Measurements from ENCODE around the gene FAM20B.

The FAM20B gene

DNA sequence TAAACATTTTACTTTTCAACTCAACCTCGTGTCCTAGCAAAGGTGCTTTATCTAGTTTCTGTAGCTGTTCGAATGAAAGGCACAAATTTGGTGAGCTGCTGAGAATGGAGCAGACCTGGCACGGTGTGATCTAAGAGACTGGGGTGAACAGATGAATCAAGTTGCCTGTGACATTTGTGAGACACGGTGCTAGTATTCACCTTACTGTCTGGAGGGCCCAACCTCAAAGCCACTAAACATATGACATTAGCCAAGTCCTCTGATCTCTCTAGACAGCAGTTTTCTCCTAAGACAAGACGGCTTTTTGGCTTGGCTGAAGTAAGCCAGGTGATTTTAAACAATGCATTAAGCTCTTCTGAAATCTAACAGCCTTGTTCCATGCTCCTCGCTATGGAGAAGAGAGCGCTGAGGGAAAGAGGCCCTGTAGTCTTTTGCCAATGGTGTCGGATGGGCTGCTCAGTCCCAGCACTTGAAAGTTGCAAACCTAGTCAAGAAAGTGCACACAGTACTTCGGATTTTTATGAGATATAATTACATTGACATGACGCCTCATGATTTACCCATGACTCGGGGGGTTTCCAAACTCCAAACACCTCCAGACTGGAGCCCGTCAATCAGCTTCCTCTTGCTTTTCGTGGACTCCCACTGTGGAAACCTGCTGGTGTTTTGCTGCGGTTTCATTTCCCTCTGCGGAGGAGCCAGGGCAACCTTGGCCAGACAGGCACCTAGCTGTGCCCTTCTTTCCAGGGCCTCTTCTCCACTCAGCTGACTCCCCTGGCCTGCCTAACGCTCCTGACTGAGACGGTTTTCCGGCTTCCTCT, 55.4 kb downstream of the FAM20B start:
- Histone ChIP-seq H3K79me2 (ENCODE audit: control insufficient read depth, insufficient read depth, low read length) (no peaks in the 10 kb centered on the region), H2BK120ac (ENCODE audit: low read depth, low read length) (no peak overlapping the region), H3K4me2 (ENCODE audit: low read length) (peak overlapping the region; percentile 84), H3K27ac (ENCODE audit: low read depth, low read length) (peak overlapping the region; percentile 13), H3K23ac (ENCODE audit: low read length) (no peak overlapping the region), H4K8ac (ENCODE audit: low read depth, low read length) (no peak overlapping the region), H3K4me1 (ENCODE audit: control insufficient read depth, low read depth, low read length) (peaks cover 2% of the 10 kb centered on the region), H3K9ac (ENCODE audit: low read length) (peak overlapping the region; percentile 47), H3K4ac (ENCODE audit: low read depth, low read length) (no peak overlapping the region), H3K27me3 (ENCODE audit: insufficient read depth, low read length, poor library complexity) (no peaks in the 10 kb centered on the region), H3K36me3 (ENCODE audit: control insufficient read depth, insufficient read depth, low read length) (no peaks in the 10 kb centered on the region), H3K18ac (ENCODE audit: low read length) (no peak overlapping the region), H2BK5ac (ENCODE audit: low read length) (no peak overlapping the region), H3K79me1 (ENCODE audit: low read length) (peaks cover 8% of the 10 kb centered on the region), H3K4me3 (ENCODE audit: low read length) (no peak overlapping the region), H3K56ac (ENCODE audit: low read length) (peak overlapping the region; percentile 84), H4K5ac (ENCODE audit: low read length) (no peak overlapping the region), H2AK5ac (ENCODE audit: low read length) (no peak overlapping the region), H2BK15ac (replicated peaks; ENCODE audit: low read depth) (no peak overlapping the region)
- no peak for DNase-seq
- no CpG with 5 or more reads among the region's 18 CpGs for WGBS (ENCODE audit: extremely low coverage, insufficient coverage, low lambda C conversion rate)

DNA sequence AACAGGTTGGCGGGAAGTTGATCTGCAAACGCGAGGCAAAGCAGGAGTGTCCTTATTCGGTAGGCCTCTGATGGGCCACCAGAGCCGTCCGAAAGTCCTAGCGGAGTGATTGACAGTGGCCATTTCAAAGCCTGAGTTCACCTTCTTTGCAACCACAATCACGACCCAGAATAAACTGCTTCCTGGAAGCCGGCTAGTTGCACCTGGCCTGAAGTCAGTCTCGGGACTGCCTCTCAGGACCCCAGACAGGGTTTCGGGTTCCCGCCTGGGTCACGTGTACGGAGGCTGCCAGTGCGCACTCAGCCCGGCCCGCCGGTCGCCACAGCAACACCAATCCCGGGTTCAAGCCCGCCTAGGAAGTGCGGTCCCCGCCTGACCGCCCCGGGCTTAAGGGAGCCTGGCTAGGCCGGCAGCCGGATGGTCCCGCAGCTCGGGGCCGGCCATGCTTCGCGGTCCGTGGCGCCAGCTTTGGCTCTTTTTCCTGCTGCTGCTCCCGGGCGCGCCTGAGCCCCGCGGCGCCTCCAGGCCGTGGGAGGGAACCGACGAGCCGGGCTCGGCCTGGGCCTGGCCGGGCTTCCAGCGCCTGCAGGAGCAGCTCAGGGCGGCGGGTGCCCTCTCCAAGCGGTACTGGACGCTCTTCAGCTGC, 56.1 kb downstream of the FAM20B start, which contains the start of gene TOR3A:
Gene TOR3A (plus strand): TSS at position 384 of the 646 bp plus-strand sequence. CDS start 59 bp downstream, at position 443.
- Histone ChIP-seq H3K36me3 (ENCODE audit: control insufficient read depth, insufficient read depth, low read length) (no peaks in the 10 kb centered on the region), H3K4ac (ENCODE audit: low read depth, low read length) (peak within 1 kb of the TSS; percentile 7), H4K5ac (ENCODE audit: low read length) (no peak within 1 kb of the TSS), H3K79me2 (ENCODE audit: control insufficient read depth, insufficient read depth, low read length) (no peaks in the 10 kb centered on the region), H2BK5ac (ENCODE audit: low read length) (no peak within 1 kb of the TSS), H3K18ac (ENCODE audit: low read length) (peak within 1 kb of the TSS; percentile 71), H2AK5ac (ENCODE audit: low read length) (no peak within 1 kb of the TSS), H3K23ac (ENCODE audit: low read length) (peak within 1 kb of the TSS; percentile 94), H3K27ac (ENCODE audit: low read depth, low read length) (peak within 1 kb of the TSS; percentile 86), H3K79me1 (ENCODE audit: low read length) (peaks cover 8% of the 10 kb centered on the region), H3K4me1 (ENCODE audit: control insufficient read depth, low read depth, low read length) (peaks cover 2% of the 10 kb centered on the region), H2BK15ac (replicated peaks; ENCODE audit: low read depth) (no peak within 1 kb of the TSS), H4K8ac (ENCODE audit: low read depth, low read length) (peak within 1 kb of the TSS; percentile 97), H3K9ac (ENCODE audit: low read length) (peak within 1 kb of the TSS; percentile 91), H3K27me3 (ENCODE audit: insufficient read depth, low read length, poor library complexity) (no peaks in the 10 kb centered on the region), H3K56ac (ENCODE audit: low read length) (peak within 1 kb of the TSS; percentile 97), H3K4me2 (ENCODE audit: low read length) (peak within 1 kb of the TSS; percentile 84), H3K4me3 (ENCODE audit: low read length) (peak within 1 kb of the TSS; percentile 73), H2BK120ac (ENCODE audit: low read depth, low read length) (no peak within 1 kb of the TSS)
- peak; percentile 95 for DNase-seq
- WGBS (ENCODE audit: extremely low coverage, insufficient coverage, low lambda C conversion rate) = no CpG with 5 or more reads among the region's 51 CpGs

DNA sequence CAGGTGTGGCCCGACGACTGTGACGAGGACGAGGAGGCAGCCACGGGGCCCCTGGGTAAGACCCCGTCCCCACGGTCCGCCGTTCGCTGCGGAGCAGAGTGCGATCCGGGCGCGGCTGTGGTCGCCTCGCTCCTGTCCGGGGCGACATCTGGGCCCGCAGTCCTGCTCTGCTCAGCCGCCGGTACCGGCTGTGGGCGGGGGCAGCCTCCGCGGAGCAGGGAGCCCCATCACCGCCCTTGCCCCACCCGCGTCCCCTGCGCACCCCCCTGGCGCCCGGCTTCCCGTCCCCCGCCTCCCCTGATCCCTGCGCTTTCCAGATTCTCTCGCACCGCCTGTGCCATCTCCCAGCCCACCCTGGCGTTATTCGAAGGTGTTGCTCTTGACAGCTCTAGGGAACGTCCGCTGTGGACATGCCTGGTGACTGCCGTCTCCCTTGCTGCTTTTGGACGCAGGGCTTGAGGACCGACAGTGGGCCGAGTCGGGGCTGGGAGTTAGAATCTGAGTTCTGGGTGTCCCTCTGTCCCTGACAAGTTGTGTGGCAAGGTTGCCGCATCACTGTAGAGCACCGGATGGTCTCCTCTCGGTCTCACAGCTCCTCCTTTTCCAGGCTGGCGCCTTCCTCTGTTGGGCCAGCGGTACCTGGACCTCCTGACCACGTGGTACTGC, 56.8 kb downstream of the FAM20B start:
- WGBS (ENCODE audit: extremely low coverage, insufficient coverage, low lambda C conversion rate) = no CpG with 5 or more reads among the region's 52 CpGs
- Histone ChIP-seq H2BK15ac (replicated peaks; ENCODE audit: low read depth) (no peak overlapping the region), H3K79me1 (ENCODE audit: low read length) (peaks cover 8% of the 10 kb centered on the region), H2BK5ac (ENCODE audit: low read length) (no peak overlapping the region), H2AK5ac (ENCODE audit: low read length) (no peak overlapping the region), H3K23ac (ENCODE audit: low read length) (peak overlapping the region; percentile 94), H4K8ac (ENCODE audit: low read depth, low read length) (peak overlapping the region; percentile 97), H3K4ac (ENCODE audit: low read depth, low read length) (peak overlapping the region; percentile 7), H3K27ac (ENCODE audit: low read depth, low read length) (peak overlapping the region; percentile 86), H4K5ac (ENCODE audit: low read length) (no peak overlapping the region), H3K4me2 (ENCODE audit: low read length) (peak overlapping the region; percentile 63), H3K4me3 (ENCODE audit: low read length) (peak overlapping the region; percentile 73), H3K56ac (ENCODE audit: low read length) (peak overlapping the region; percentile 97), H3K79me2 (ENCODE audit: control insufficient read depth, insufficient read depth, low read length) (no peaks in the 10 kb centered on the region), H3K27me3 (ENCODE audit: insufficient read depth, low read length, poor library complexity) (no peaks in the 10 kb centered on the region), H3K36me3 (ENCODE audit: control insufficient read depth, insufficient read depth, low read length) (no peaks in the 10 kb centered on the region), H3K18ac (ENCODE audit: low read length) (peak overlapping the region; percentile 71), H3K4me1 (ENCODE audit: control insufficient read depth, low read depth, low read length) (peaks cover 5% of the 10 kb centered on the region), H3K9ac (ENCODE audit: low read length) (peak overlapping the region; percentile 91), H2BK120ac (ENCODE audit: low read depth, low read length) (no peak overlapping the region)
- DNase-seq = no peak

DNA sequence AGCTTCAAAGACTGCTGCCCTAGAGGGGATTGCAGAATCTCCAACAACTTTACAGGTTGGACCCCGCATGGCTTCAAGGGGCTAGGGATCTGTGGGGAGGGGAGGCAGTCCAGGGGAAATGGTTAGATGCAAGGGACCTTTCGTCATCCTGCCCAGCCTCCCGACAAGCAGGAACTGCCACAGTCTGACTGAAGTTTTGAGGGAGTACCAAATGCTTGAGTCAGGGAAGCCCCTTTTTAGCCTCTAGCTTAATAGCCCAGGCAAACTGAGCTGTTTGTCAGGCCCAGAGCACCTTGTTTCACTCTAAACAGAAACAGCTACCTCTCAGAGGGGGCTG, 57.3 kb downstream of the FAM20B start:
- no peak overlapping the region for H4K5ac ChIP-seq (ENCODE audit: low read length)
- H3K4me2 ChIP-seq (ENCODE audit: low read length) = peak overlapping the region; percentile 63
- H2BK120ac ChIP-seq (ENCODE audit: low read depth, low read length) = no peak overlapping the region
- peak overlapping the region; percentile 73 for H3K4me3 ChIP-seq (ENCODE audit: low read length)
- H3K27ac ChIP-seq (ENCODE audit: low read depth, low read length) = no peak overlapping the region
- no peaks in the 10 kb centered on the region for H3K79me2 ChIP-seq (ENCODE audit: control insufficient read depth, insufficient read depth, low read length)
- no peak overlapping the region for H3K18ac ChIP-seq (ENCODE audit: low read length)
- peaks cover 8% of the 10 kb centered on the region for H3K79me1 ChIP-seq (ENCODE audit: low read length)
- H3K36me3 ChIP-seq (ENCODE audit: control insufficient read depth, insufficient read depth, low read length) = no peaks in the 10 kb centered on the region
- peak; percentile 73 for DNase-seq
- peak overlapping the region; percentile 97 for H3K56ac ChIP-seq (ENCODE audit: low read length)
- H2BK5ac ChIP-seq (ENCODE audit: low read length) = no peak overlapping the region
- H2AK5ac ChIP-seq (ENCODE audit: low read length) = no peak overlapping the region
- H4K8ac ChIP-seq (ENCODE audit: low read depth, low read length) = no peak overlapping the region
- H3K4me1 ChIP-seq (ENCODE audit: control insufficient read depth, low read depth, low read length) = peaks cover 7% of the 10 kb centered on the region
- H3K23ac ChIP-seq (ENCODE audit: low read length) = no peak overlapping the region
- H2BK15ac ChIP-seq (replicated peaks; ENCODE audit: low read depth) = no peak overlapping the region
- no peak overlapping the region for H3K4ac ChIP-seq (ENCODE audit: low read depth, low read length)
- H3K9ac ChIP-seq (ENCODE audit: low read length) = peak overlapping the region; percentile 91
- WGBS (ENCODE audit: extremely low coverage, insufficient coverage, low lambda C conversion rate) = no CpG with 5 or more reads among the region's 3 CpGs
- H3K27me3 ChIP-seq (ENCODE audit: insufficient read depth, low read length, poor library complexity) = no peaks in the 10 kb centered on the region

DNA sequence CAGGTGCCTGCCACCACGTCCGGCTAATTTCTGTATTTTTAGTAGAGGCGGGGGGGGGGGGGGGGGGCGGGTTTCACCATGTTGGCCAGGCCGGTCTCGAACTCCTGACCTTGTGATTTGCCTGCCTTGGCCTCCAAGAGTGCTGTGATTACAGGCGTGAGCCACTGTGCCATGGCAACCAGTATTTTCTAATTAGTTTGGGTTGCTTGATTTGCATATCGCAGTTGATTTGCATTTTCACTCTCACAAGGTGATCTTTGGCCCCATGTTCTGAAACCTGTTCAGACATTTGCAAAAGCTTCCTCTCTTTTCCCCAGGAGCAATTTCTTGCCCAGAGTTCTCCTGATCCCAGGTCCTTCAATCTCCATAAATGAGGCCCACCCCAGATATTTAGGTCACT, 57.8 kb downstream of the FAM20B start:
- H2BK5ac ChIP-seq (ENCODE audit: low read length) = no peak overlapping the region
- H3K27ac ChIP-seq (ENCODE audit: low read depth, low read length) = no peak overlapping the region
- WGBS (ENCODE audit: extremely low coverage, insufficient coverage, low lambda C conversion rate) = no CpG with 5 or more reads among the region's 8 CpGs
- H3K27me3 ChIP-seq (ENCODE audit: insufficient read depth, low read length, poor library complexity) = no peaks in the 10 kb centered on the region
- H3K79me2 ChIP-seq (ENCODE audit: control insufficient read depth, insufficient read depth, low read length) = no peaks in the 10 kb centered on the region
- no peak overlapping the region for H2AK5ac ChIP-seq (ENCODE audit: low read length)
- no peak overlapping the region for H2BK120ac ChIP-seq (ENCODE audit: low read depth, low read length)
- H3K4me1 ChIP-seq (ENCODE audit: control insufficient read depth, low read depth, low read length) = peaks cover 7% of the 10 kb centered on the region
- no peak overlapping the region for H3K18ac ChIP-seq (ENCODE audit: low read length)
- H3K79me1 ChIP-seq (ENCODE audit: low read length) = peaks cover 8% of the 10 kb centered on the region
- no peak overlapping the region for H3K23ac ChIP-seq (ENCODE audit: low read length)
- DNase-seq = peak; percentile 44
- no peaks in the 10 kb centered on the region for H3K36me3 ChIP-seq (ENCODE audit: control insufficient read depth, insufficient read depth, low read length)
- no peak overlapping the region for H3K4me2 ChIP-seq (ENCODE audit: low read length)
- no peak overlapping the region for H2BK15ac ChIP-seq (replicated peaks; ENCODE audit: low read depth)
- no peak overlapping the region for H3K4ac ChIP-seq (ENCODE audit: low read depth, low read length)
- H4K8ac ChIP-seq (ENCODE audit: low read depth, low read length) = no peak overlapping the region
- H3K4me3 ChIP-seq (ENCODE audit: low read length) = no peak overlapping the region
- no peak overlapping the region for H3K56ac ChIP-seq (ENCODE audit: low read length)
- H3K9ac ChIP-seq (ENCODE audit: low read length) = no peak overlapping the region
- no peak overlapping the region for H4K5ac ChIP-seq (ENCODE audit: low read length)

Measured in mesendoderm (in vitro differentiated cells).